ENCODE measurements around the gene CCDC61.

CCDC61 gene

GRCh38 chr19:45955905-45956608 lies 39.2 kb upstream of the CCDC61 start:
- no peak for TF ChIP-seq CTCF (IDR thresholded peaks at IDR 0.05; ENCODE audit: borderline replicate concordance, control extremely low read depth, extremely low read depth, insufficient read depth, missing control alignments)
- in situ Hi-C loops (cut with MboI; ENCODE audit: low sequenced_read_pairs, unreplicated experiment) = no loop called here
- DNase-seq (ENCODE audit: low spot score) = no peak

- in situ Hi-C loops (cut with MboI; ENCODE audit: low sequenced_read_pairs, unreplicated experiment) = no loop called here
- no peak for DNase-seq (ENCODE audit: low spot score)
- no peak for TF ChIP-seq CTCF (IDR thresholded peaks at IDR 0.05; ENCODE audit: borderline replicate concordance, control extremely low read depth, extremely low read depth, insufficient read depth, missing control alignments)
Measured at GRCh38 chr19:45958320-45958719, 36.9 kb upstream of the CCDC61 start.

- in situ Hi-C loops (cut with MboI; ENCODE audit: low sequenced_read_pairs, unreplicated experiment) = no loop called here
- no peak for DNase-seq (ENCODE audit: low spot score)
- TF ChIP-seq CTCF (IDR thresholded peaks at IDR 0.05; ENCODE audit: borderline replicate concordance, control extremely low read depth, extremely low read depth, insufficient read depth, missing control alignments) = no peak
Measured at GRCh38 chr19:45958769-45959516, 36.3 kb upstream of the CCDC61 start.

- no peak for DNase-seq (ENCODE audit: low spot score)
- in situ Hi-C loops (cut with MboI; ENCODE audit: low sequenced_read_pairs, unreplicated experiment) = no loop called here
- no peak for TF ChIP-seq CTCF (IDR thresholded peaks at IDR 0.05; ENCODE audit: borderline replicate concordance, control extremely low read depth, extremely low read depth, insufficient read depth, missing control alignments)
Measured at GRCh38 chr19:45959517-45960025, 35.7 kb upstream of the CCDC61 start.

GRCh38 chr19:45960595-45961235 lies 34.6 kb upstream of the CCDC61 start:
- in situ Hi-C loops (cut with MboI; ENCODE audit: low sequenced_read_pairs, unreplicated experiment) = no loop called here
- TF ChIP-seq CTCF (IDR thresholded peaks at IDR 0.05; ENCODE audit: borderline replicate concordance, control extremely low read depth, extremely low read depth, insufficient read depth, missing control alignments) = no peak
- DNase-seq (ENCODE audit: low spot score) = no peak

- no peak for DNase-seq (ENCODE audit: low spot score)
- in situ Hi-C loops (cut with MboI; ENCODE audit: low sequenced_read_pairs, unreplicated experiment) = no loop called here
- no peak for TF ChIP-seq CTCF (IDR thresholded peaks at IDR 0.05; ENCODE audit: borderline replicate concordance, control extremely low read depth, extremely low read depth, insufficient read depth, missing control alignments)
Measured at GRCh38 chr19:45962021-45962420, 33.2 kb upstream of the CCDC61 start.

Data from GM13976 (cell line).